Activated T-cell treated with anti-CD3 and anti-CD28 coated beads, Interleukin-2, amount 50 U/mL, for 1 hour (primary cell): Measurements from ENCODE around the gene RNGTT.

ENCODE experiments used
- DNase-seq: peaks from one replicate; pipeline ENCODE4 v3.0.0-alpha.2; 2020

The RNGTT gene

DNA sequence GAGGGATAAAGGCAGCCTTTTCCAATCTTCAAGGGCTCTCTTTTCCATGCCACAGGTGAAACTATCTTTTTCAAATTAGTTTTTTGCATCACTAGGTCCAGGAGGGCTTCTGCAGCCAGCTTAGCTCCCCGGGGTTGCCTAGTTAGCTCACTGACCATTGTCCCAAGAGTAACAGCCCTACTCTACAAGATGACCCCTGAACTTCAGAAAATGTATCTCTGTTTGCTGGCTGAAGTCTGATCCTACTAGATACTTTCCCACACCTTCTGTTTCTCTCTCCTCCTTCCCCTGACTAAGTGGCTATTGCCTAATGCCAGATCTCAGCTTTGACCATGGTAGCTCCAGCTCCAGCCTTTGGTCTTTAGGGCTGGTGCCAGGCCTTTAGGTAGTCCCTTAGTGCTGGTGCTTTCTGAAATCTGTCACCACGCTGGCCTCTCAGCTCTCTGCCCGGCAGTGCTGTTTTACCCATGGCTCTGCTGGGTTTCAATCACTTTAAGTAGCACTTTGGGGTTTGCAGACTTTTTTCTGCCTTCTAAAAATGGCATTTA is 255.1 kb downstream of the RNGTT start:
- no peak for DNase-seq

DNA sequence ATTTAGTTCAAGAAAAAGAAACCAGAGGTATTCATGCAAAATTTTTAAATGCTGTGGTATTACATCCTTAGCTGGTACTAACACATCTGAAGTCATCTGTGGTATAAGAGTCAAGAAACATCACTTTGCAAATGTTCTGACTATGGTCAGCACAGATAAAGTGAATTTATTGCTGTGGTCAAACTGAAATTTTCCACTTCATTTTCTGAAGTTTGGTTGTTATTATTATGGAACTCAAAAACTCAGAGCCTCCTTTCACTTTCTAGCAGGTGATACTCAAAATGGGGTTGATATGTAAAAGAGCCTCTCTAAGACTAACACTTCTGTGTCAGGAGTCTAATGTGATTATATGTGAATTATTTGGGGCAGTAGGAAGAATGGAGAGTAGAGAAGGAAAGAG is 257.8 kb downstream of the RNGTT start:
- DNase-seq: no peak

DNA sequence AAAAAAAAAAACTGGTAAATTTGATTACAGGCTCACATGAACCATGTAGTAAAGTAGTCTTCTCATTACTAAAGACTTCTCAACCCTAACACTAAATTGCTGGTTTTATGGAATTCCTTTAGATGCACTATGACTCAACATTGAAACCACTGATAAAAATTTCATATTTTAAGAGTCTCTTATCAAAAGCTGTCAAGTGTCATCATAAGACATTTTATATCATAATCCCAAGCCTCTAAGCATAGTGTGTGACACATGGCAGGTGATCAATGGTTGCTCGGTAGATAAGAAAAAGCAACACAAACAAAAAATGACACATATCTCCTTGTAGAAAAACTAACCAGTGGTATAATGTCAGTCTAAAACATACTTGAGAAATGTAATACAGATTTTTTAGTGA is 258.4 kb downstream of the RNGTT start:
- no peak for DNase-seq

DNA sequence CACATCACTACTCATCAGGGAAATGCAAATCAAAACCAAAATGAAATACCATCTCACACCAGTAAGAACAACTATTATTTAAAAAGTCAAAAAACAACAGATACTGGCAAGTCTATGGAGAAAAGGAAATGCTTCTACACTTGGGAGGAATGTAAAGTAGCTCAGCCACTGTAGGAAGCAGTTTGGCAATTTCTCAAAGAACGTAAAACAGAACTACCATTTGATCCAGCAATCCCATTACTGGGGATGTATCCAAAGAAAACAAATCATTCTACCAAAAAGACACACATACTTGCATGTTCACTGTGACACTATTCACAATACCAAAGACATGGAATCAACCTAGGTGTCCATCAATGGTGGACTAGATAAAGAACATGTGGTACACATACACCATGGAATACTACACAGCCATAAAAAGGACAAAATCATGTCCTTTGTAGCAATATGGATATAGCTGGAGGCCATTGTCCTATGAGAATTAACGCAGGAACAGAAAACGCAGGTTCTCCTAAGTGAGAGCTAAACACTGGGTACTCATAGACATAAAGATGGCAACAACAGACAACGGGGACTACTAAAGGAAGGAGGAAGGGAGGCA is 260.4 kb downstream of the RNGTT start:
- no peak for DNase-seq

DNA sequence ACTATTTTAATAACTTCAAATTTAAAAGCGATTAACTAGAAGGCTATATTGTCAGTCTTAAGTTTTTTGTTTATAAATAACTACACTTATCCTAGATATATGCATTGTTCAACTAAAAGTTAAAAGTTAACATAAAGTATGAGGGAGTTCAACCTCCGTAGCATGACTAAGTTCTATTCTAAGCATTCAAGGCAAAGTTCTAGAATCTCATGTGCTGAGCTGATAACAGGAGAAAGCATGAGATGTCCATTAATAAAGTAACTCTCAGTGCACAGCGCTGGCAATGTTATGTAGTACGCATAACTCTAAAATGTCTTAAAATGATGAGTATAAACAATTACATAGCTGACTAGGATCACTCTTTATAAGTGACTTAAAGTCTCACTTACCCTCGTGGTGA is 264.8 kb downstream of the RNGTT start:
- no peak for DNase-seq

DNA sequence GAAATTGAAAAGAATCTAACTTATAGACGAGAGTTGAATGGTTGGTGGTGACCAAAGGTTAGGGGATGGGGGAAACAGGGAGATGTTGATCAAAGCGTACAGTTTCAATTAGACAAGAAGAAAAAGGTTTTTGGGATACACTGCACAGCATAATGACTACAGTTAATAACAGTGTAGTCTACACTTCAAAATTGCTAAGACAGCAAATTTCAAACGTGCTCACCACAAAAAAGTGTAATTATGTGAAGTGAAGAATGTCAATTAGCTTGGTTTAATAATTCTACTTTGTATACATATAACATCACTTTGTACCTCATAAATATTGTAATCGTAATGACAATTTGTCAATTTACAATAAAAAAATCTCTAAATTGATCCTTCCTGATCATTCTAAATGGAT is 267.5 kb downstream of the RNGTT start:
- DNase-seq: no peak

DNA sequence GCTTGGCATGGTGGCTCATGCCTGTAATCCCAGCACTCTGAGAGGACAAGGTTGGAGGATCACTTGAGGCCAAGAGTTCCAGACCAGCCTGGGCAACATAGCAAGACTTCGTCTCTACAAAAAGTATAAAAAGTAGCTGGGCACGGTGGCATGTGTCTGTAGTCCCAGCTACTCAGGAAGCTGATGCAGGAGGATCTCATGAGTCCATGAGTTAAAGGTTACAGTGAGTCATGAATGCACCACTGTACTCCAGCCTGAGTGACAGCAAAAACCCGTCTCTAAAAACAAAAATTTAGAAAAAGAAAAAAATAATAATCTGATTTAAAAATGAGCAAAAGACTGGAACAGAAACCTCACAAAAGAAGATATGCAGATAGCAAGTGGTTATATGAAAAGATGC is 279.7 kb downstream of the RNGTT start:
- DNase-seq: no peak

DNA sequence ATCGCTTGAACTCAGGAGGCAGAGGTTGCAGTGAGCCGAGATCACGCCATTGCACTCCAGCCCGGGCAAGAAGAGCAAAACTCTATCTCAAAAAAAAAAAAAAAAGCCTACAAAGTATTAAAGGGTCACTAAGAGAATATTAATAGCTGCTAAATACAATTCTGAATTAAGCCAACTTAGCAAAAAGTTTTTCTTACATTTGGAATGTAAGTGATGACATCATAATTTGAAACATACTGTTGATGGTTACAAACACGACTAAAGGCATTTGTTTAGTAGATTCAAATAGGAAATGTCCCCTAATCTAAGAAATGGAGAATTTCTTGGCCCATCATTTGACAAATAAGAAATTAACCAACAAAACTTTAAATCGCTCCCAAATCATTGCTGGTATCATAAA is 282.8 kb downstream of the RNGTT start:
- DNase-seq: no peak

DNA sequence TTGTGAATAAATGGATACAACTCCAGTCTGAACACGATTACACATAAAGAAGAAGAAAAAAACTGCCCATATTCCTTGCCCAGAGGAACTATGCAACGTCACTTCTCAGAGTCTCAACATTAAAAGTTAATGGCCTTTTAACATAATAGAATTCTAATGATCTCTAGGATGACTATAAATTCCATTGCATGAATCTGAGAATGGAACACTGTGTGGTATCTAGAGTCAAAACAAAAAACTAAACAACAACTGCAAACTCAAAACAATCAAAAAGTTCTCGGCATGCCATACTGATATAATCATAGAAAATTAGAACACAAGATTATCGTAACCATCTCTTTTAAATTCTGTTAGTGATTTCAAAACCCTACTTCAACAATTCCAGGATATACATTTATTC is 283.6 kb downstream of the RNGTT start:
- no peak for DNase-seq

DNA sequence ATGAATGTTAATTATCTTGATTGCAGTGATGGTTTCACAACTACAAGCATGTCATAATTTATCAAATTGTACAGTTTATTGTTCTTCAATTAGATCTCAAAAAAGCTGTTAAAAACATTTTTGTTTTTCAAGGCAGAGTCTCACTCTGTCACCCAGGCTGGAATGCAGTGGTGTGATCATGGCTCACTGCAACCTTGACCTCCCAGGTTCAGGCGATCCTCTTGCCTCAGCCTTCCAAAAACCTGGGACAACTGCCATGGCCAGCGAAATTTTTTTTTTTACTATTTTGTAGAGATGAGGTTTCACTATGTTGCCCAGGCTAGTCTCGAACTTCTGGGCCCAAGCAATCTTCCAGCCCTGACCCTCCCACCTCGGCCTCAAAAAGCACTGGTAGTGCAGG is 286.1 kb downstream of the RNGTT start:
- no peak for DNase-seq

DNA sequence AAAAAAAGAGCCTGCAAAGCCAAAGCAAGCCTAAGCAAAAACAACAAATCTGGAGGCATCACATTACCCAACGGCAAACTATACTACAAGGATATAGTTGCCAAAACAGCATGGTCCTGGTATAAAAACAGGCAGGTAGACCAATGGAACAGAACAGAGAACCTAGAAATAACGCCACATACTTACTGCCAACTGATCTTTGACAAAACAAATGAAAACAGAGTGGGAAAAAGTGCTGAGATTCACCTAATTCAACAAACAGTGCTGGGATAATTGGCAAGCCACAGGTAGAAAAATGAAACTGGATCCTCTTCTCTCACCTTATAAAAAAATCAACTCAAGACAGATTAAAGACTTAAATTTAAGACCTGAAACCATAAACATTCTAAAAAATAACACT is 291.8 kb downstream of the RNGTT start:
- DNase-seq: no peak

DNA sequence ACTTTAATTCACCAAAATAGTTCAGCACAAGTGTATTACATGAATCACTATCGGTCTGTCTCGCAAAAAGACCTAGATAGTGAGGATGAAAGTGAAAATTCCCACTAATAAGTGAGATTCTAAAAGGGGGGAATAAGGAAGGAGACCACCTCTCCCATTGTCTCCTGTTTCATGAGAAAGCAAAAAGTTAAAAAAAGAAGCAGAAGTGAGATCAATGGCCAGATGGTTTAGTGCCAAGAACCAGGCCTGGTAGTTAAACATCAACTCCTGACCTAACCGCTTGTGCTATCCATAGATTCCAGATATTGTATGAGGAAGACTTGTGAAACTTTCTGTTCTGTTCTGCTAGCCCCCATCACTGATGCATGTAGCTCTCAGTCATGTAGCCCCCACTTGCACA is 293.0 kb downstream of the RNGTT start:
- no peak for DNase-seq

DNA sequence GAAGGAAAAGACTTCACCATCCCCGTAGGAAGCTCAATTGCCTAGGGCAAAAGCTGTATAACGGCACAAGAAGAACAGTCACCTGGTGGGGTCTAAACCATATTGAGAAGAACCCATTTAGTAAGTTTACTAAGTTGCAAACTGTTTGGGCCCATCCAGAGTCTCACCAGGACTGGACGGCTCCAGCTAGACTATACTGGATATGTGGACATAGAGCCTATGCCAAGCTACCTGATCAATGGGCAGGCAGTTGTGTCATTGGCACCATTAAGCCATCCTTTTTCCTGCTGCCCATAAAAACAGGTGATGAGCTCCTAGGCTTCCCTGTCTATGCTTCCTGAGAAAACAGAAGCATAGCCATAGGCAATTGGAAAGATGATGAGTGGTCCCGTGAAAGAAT is 293.9 kb downstream of the RNGTT start:
- no peak for DNase-seq

DNA sequence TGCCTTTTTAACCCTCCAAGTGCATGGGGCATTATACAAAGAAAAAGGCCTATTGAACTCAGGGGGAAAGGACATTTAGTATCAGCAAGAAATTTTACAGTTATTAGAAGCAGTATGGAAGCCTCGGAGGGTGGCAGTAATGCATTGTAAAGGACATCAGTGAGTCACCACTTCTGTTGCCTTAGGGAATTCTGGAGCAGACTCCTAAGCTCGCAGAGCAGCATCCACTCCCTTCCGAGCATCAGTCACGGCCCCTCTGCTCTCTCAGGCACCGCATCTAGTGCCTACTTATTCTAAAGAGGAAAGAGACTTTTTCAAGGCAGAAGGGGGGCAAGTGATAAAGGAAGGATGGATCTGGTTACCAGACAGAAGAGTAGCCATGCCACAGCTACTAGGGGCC is 296.5 kb downstream of the RNGTT start:
- no peak for DNase-seq

DNA sequence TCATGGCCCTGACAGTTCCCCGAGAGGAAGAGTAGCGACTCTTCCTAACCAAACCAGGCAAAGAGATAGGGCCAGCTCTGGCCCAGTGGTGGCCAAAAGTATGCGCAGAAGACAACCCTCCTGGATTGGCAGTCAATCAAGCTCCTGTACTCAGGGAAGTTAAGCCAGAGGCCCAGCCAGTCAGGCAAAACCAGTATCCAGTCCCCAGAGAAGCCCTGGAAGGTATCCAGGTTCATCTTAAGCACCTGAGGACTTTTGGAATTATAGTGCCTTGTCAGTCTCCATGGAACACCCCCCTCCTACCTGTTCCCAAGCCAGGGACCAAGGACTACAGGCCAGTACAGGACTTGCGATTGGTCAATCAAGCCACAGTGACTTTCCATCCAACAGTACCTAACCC is 298.3 kb downstream of the RNGTT start:
- DNase-seq: no peak

DNA sequence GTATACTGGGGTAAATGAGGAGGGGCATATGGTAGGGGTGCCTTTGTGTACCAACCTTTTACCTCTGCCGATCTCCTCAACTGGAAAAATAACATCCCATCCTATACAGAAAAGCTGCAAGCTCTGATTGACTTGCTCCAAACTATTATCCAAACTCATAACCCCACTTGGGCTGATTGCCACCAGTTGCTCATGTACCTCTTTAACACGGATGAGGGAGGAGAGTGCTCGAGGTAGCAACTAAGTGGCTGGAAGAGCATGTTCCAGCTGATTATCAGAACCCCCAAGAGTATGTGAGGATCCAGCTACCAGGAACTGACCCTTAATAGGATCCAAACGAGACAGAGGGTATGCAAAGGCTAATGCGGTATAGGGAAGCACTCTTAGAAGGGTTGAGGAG is 299.6 kb downstream of the RNGTT start:
- no peak for DNase-seq

DNA sequence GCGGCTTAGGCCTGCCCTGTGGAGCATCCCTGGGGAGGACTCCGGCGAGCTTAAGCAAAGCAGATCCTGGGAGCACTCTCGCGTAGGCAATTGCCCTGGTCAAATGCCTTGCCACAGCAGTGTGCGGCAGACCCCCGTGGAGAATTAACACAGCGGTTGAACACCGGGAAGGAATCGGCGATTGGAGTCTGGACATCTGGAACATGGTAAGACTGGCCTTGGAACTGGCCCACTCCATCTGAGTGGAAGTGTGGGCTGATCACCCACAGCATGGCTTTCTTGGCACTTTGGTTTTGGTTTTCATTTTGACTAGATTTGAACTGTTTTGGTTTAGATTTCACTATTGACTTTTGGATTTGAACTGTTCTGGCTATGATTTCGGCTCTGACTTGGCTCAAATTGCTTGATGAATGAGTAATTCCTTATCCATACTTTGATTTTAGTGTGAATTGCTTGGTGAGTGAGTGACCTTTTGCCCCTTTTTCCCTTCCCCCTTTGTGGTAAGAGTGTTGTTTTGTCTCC is 300.7 kb downstream of the RNGTT start:
- no peak for DNase-seq

DNA sequence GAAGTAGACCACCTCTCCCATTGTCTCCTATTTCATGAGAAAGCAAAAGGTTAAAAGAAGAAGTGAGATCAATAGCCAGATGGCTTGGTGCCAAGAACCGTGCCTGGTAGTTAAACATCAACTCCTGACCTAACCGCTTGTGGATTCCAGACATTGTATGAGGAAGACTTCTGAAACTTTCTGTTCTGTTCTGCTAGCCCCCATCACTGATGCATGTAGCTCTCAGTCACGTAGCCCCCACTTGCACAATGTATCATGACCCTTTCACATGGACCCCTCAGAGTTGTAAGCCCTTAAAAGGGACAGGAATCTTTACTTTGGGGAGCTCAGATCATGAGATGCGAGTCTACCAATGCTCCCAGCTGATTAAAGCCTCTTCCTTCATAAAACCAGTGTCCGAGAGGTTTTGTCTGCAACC is 301.2 kb downstream of the RNGTT start:
- DNase-seq: no peak

DNA sequence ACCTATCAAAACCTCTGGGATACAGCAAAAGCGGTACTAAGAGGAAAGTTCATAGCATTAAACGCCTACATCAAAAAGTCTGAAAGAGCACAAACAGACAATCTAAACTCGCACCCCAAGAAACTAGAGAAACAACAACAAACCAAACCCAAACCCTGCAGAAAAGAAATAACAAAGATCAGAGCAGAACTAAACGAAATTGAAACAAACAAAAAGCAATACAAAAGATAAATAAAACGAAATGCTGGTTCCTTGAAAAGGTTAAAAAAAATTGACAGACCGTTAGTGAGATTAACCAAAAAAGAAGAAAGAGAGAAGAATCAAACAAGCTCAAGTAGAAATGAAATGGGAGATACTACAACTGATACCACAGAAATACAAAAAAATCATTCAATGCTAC is 302.3 kb downstream of the RNGTT start:
- DNase-seq: no peak

DNA sequence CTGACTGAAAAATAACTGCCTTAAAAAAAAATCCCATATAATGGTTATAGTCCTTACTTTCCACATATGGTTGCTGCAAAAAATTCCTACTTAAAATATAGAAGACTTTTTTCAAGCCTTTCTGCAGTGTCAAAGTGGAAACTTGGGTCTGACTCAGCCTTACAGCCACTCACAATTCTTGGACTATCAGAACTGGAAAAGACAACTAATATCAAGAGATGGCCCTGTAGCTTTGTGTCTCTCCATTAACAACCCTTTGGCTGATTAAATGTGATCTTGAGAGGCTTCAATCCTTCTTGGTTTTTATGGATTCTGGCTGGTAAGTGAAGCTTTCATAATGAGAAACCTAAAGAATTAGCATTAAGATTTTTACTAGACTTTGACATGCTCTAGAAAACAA is 307.8 kb downstream of the RNGTT start:
- DNase-seq: no peak

DNA sequence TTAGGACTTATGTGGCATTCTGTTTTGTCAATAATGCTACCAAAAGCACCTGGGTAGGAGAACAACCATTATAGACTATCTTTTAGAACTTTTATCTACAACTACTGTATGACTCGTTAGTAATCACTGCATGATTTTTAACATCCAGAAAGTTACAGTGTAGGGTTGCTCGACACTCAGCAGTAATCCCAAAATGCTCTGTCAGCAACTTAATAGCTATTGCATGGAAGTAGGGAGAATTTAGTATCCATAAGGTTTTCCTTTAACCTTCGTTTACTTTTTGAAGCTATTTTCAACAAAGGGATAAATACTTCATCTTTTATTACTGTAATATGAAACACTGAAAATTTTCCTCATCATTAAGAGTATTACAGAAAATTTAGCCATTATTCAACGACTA is 309.5 kb downstream of the RNGTT start:
- no peak for DNase-seq

DNA sequence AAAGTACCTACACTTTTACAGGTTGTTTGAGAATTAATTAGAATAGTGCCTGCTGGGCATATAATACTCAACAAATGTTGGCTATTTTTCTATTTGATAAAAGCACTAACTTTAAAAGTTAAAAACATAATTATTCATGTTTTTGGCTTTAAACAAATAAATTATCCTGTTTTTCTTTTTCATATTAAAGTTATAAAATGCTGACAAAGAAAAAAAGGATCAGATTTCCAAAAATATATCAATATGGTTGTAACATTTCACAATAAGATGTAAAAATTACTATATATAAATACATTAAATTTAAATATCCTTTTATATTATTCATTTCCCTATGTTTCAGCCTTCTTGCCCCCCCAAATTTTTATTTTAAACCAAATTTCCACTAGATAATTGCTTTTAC is 312.0 kb downstream of the RNGTT start:
- DNase-seq: no peak

DNA sequence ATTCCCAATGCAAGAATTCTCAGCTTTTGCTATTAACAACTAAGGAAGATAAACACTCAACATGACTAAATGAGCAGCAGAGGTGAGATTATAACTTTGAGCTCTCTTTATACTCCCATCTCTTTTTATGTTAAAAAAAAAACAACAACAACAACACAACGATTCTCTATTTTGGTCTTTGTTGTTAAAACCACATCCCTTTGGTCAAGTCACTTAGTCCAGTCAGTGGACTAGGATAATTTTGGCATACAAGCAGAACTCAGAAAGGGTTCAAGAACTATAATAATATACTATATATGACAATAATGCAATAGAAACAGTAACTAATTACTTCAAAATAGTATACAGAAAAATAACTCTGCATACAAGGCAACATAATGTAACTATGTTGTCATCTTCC is 312.4 kb downstream of the RNGTT start:
- no peak for DNase-seq

DNA sequence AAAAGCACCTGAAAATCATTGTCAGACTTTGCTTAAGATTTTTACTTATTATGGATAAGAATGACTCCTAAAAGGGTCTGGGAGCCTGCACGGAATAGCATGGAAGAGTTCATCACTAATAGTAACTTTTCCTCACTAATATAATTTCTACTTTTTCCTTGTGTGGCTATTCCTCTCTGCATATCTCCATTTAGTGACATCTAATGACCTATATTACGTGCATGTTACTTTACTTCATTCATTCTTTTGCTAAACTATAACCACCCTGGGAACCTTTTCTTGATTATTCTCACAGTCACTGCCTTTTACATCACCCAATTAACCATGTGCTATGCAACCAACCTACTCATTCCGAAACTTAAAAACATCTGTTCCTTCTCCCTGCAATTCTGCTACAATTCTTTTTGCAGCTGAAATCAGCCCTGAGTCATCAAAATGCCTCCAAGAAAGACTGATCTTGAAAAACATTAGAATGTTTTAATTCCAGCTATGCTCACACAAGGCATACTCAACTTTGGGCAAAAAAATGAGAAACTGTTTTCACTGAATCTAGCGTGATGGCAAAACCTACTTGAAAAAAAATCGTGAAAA is 313.3 kb downstream of the RNGTT start:
- no peak for DNase-seq
